ENCODE data around the gene FDX2.
"Not testable (repeated sequence)": the region's sequence is repeated elsewhere in the genome, so short reads cannot be mapped to it uniquely, and the experiment has no call there.

FDX2 gene

GRCh38 chr19:10284065-10284959, 31.5 kb downstream of the FDX2 start:
- no peak for DNase-seq (ENCODE audit: low read depth in 2 of 2)

GRCh38 chr19:10283301-10284064, 32.3 kb downstream of the FDX2 start:
- no peak for DNase-seq (ENCODE audit: low read depth in 2 of 2)

- DNase-seq (ENCODE audit: low read depth in 2 of 2) = not testable (repeated sequence)
Measured at GRCh38 chr19:10282043-10282442, 33.8 kb downstream of the FDX2 start.

- DNase-seq (ENCODE audit: low read depth in 2 of 2) = no peak
Measured at GRCh38 chr19:10279737-10280442, 35.9 kb downstream of the FDX2 start.

GRCh38 chr19:10278935-10279334, 36.9 kb downstream of the FDX2 start:
- DNase-seq (ENCODE audit: low read depth in 2 of 2) = no peak

GRCh38 chr19:10277795-10278589, 37.8 kb downstream of the FDX2 start:
- DNase-seq (ENCODE audit: low read depth in 2 of 2) = no peak

- DNase-seq (ENCODE audit: low read depth in 2 of 2) = no peak
Measured at GRCh38 chr19:10274589-10274988, 41.2 kb downstream of the FDX2 start.

GRCh38 chr19:10271543-10272086, 44.2 kb downstream of the FDX2 start:
- DNase-seq (ENCODE audit: low read depth in 2 of 2) = no peak

- DNase-seq (ENCODE audit: low read depth in 2 of 2) = no peak
Measured at GRCh38 chr19:10270616-10271394, 45.0 kb downstream of the FDX2 start, which contains the start of gene ICAM1. Gene ICAM1, plus strand, starts transcription at chr19:10271120. Its CDS starts 40 bp downstream, at chr19:10271160.

- DNase-seq (ENCODE audit: low read depth in 2 of 2) = no peak
Measured at GRCh38 chr19:10270180-10270615, 45.6 kb downstream of the FDX2 start.

GRCh38 chr19:10269333-10270179, 46.3 kb downstream of the FDX2 start:
- DNase-seq (ENCODE audit: low read depth in 2 of 2) = no peak

- DNase-seq (ENCODE audit: low read depth in 2 of 2) = no peak
Measured at GRCh38 chr19:10268071-10268470, 47.7 kb downstream of the FDX2 start.

GRCh38 chr19:10266706-10267105, 49.1 kb downstream of the FDX2 start:
- DNase-seq (ENCODE audit: low read depth in 2 of 2) = no peak

- no peak for DNase-seq (ENCODE audit: low read depth in 2 of 2)
Measured at GRCh38 chr19:10262771-10263170, 53.0 kb downstream of the FDX2 start.

GRCh38 chr19:10260141-10260584, 55.7 kb downstream of the FDX2 start:
- no peak for DNase-seq (ENCODE audit: low read depth in 2 of 2)
